Psoas muscle (tissue), 8 donors: ENCODE results near the gene CEMIP. TPM values are rescaled to one million over a fixed set of nuclear protein-coding genes. Genes with fewer than 3 reads are reported as not detected.
"Not testable (repeated sequence)": the region's sequence is repeated elsewhere in the genome, so short reads cannot be mapped to it uniquely, and the experiment has no call there.

ENCODE experiments used
- ATAC-seq, 4 donors: fragments of 200-7000 bp; cut with Tn5 transposase; one replicate each; pipeline ENCODE4 v1.9.1; 2020; ENCODE audit warnings: moderate library complexity in 3 of 4, mild to moderate bottlenecking in 2 of 4
- DNase-seq, 2 donors: peaks; one replicate each; pipeline ENCODE4 v3.0.0-alpha.2; 2020
- H3K27ac ChIP-seq: fragments of 200-600 bp; one replicate; pipeline ENCODE4 v1.8.0; 2022
- H3K27me3 ChIP-seq, 3 donors: fragments of 200-600 bp in 1 of 3; one replicate each; pipeline versions ENCODE4 v1.6.1 to v1.8.0; 2013 to 2022; ENCODE audit warnings: low read length in 2 of 3, mild to moderate bottlenecking in 2 of 3, moderate library complexity in 1 of 3; ENCODE audit not compliant: insufficient read depth in 3 of 3
- H3K36me3 ChIP-seq, 2 donors: fragments of 200-600 bp in 1 of 2; one replicate each; pipeline versions ENCODE4 v1.6.1 to v1.8.0; 2013 to 2022; ENCODE audit warnings: low read depth in 1 of 2, mild to moderate bottlenecking in 1 of 2, moderate library complexity in 1 of 2; ENCODE audit not compliant: insufficient read depth in 1 of 2
- H3K4me1 ChIP-seq: fragments of 200-600 bp; one replicate; pipeline ENCODE4 v1.8.0; 2022
- H3K4me3 ChIP-seq: fragments of 200-600 bp; one replicate; pipeline ENCODE4 v1.8.0; 2022; ENCODE audit warnings: mild to moderate bottlenecking
- H3K9me3 ChIP-seq: fragments of 200-600 bp; one replicate; pipeline ENCODE4 v1.8.0; 2022
- CTCF ChIP-seq: fragments of 200-600 bp; IDR thresholded peaks from one replicate; pipeline ENCODE4 v1.8.0; 2022; ENCODE audit warnings: antibody characterized with exemption
- WGBS, 3 donors: extraction: QIAGEN DNeasy Blood & Tissue Kit; methylation state at CpG; one replicate each; pipeline versions ENCODE4 v1.1.6 to v1.1.7; 2013; 5-methylcytosine and 5-hydroxymethylcytosine counted together
- intact Hi-C, 2 donors: fragments of 100-400 bp; cut with DNase I; formaldehyde crosslinking; loops; one replicate each; pipeline versions ENCODE4 v1.11.0 to v1.14.2; 2022
- polyA plus RNA-seq, 3 donors: library from polyadenylated mRNA; stranded (reverse); fragments of 200-250 nt; gene quantifications; one replicate each; pipeline ENCODE4 v1.2.3, GENCODE V29; 2013
- total RNA-seq, 4 donors: library from RNA; stranded (reverse); fragmentation: NEBNext Ultra II Directional in 2 of 4; extraction: Animal tissue kit (Norgen Biotek cat#: 25700) in 2 of 4; gene quantifications; one replicate each; pipeline versions ENCODE4 v1.2.1 to v1.2.4, GENCODE V29; 2021 to 2023
- donor health status: healthy with polysubstance abuse.
- donor health status: DM: no; HTN: no; CAD: no; lungs with moderate emphysema.
- donor health status: Bipolar disorder and iron deficiency.
- donor health status: healthy.
- donor health status: DM: yes; HTN: yes; CAD: no.
- donor health status: DM: no; HTN: no; CAD: no.
- donor health status: DM: no; HTN: no; CAD: no.
- donor health status: DM: yes; HTN: yes; CAD: no.

The CEMIP gene
- total and polyA plus RNA-seq, 7 donors = under 0.01 to 0.96 (median 0.04) TPM

GRCh38 chr15:80760960-80761359 is 18.2 kb upstream of the CEMIP start:
- intact Hi-C loops = loop anchor here in 1 of 2 donors (5.0 kb wide), 1 partner anchor 49 kb away; no protein-coding TSS in a partner anchor
- WGBS, 3 donors = 17 to 21% (median 21%) methylated on average over 4 of the region's 4 CpGs
- no peaks in the 10 kb centered on the region for H3K9me3 ChIP-seq
- H3K4me3 ChIP-seq = no peak overlapping the region
- no peak overlapping the region for H3K27ac ChIP-seq
- DNase-seq = no peak
- H3K36me3 ChIP-seq = no peaks in the 10 kb centered on the region
- H3K27me3 ChIP-seq = peaks cover 0 to 3% (median 0%) of the 10 kb centered on the region in 3 donors
- no peak for TF ChIP-seq CTCF
- ATAC-seq = no peak
- H3K4me1 ChIP-seq = no peaks in the 10 kb centered on the region

DNA sequence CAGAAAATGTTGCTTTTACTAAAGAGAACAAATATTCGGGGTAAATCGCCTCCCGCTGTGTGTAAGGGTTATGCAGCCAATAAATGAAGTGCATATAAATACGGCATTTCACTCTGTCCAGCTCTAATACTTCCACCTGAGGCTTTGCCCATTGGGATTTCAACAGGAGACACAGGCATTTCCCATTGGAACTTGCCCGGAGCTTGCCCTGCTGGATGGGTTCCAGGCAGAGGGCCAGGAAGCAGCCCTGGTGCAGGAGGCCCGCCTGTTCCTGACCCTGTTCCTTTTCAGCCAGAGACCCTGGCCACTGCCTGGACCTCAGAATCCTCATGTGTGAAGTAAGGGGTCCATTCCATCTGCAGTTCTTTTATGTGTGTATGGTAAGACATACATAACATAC is 17.4 kb upstream of the CEMIP start:
- no peaks in the 10 kb centered on the region for H3K36me3 ChIP-seq
- H3K4me3 ChIP-seq = no peak overlapping the region
- H3K4me1 ChIP-seq = no peaks in the 10 kb centered on the region
- H3K27ac ChIP-seq = no peak overlapping the region
- H3K27me3 ChIP-seq = peaks cover 0 to 3% (median 0%) of the 10 kb centered on the region in 3 donors
- WGBS, 3 donors = 71 to 81% (median 80%) methylated on average over 6 of the region's 6 CpGs
- TF ChIP-seq CTCF = no peak
- H3K9me3 ChIP-seq = no peaks in the 10 kb centered on the region
- intact Hi-C loops = loop anchor here in 1 of 2 donors (5.0 kb wide), 1 partner anchor 49 kb away; no protein-coding TSS in a partner anchor
- DNase-seq = no peak
- ATAC-seq = no peak

DNA sequence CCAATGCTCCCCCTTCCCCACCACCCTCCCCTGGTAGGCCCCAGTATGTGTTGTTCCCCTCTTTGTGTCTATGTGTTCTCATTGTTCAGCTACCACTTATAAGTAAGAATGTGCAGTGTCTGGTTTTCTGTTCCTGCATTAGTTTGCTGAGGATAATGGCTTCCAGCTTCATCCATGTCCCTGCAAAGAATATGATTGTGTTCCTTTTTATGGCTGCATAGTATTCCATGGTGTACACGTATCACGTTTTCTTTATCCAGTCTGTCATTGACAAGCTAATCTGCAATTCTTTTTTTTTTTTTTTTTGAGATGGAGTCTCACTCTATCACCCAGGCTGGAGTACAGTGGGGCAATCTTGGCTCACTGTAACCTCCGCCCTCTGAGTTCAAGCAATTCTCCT is 15.9 kb upstream of the CEMIP start:
- intact Hi-C loops = loop anchor here in 1 of 2 donors (5.0 kb wide), 1 partner anchor 51 kb away; no protein-coding TSS in a partner anchor
- not testable (repeated sequence) for H3K4me1 ChIP-seq, H3K9me3 ChIP-seq, DNase-seq, H3K36me3 ChIP-seq, H3K27ac ChIP-seq, ATAC-seq, H3K4me3 ChIP-seq, H3K27me3 ChIP-seq
- 93 to 100% (median 95%) methylated on average over 3 of the region's 3 CpGs for WGBS, 3 donors

DNA sequence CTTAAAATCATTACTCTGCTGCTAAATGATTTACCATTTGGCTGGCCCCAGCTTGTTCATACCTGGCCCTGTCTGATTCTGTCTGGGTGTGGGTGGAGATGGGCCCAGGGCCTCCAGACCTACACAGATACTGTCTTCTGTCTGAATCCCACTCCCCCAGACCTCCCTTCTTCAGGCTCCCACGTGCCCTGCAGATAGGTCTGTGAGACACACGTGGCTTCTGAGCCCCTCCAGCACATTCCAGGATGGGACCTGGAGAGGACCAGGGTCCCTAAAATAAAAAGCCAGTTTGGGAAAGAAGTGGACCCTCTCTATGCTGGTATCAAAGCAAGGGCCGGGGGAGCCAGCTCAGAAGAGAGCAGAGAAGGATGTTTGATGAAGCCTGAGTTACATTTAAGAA is 14.6 kb upstream of the CEMIP start:
- ATAC-seq (no peak), DNase-seq (no peak)
- Histone ChIP-seq H3K9me3 (no peaks in the 10 kb centered on the region), H3K4me3 (no peak overlapping the region), H3K27me3 (peaks cover 0 to 3% (median 3%) of the 10 kb centered on the region in 3 donors), H3K4me1 (no peaks in the 10 kb centered on the region), H3K27ac (no peak overlapping the region), H3K36me3 (no peaks in the 10 kb centered on the region)
- 74 to 86% (median 75%) methylated on average over 3 of the region's 3 CpGs for WGBS, 3 donors
- no peak for TF ChIP-seq CTCF
- intact Hi-C loops = loop anchor here in 1 of 2 donors (5.0 kb wide), 1 partner anchor 52 kb away; no protein-coding TSS in a partner anchor

DNA sequence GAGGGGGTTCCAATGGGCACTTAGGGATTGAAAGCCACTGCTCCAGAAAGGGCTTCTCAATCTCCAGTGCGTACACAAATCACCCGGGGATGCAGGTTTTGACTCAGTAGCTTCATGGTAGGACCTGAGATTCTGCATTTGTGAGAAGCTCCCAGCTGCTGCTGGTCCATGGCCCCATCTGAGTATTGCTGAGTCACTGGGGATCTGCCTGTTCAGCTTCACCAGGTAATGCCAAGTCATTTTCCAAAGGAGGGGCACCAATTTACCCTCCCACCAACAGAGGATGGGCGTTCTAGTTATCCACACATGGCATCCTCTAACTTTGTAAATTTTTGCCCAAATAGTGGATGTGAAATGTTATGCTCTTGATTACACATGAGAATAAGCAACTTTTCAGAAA is 12.9 kb upstream of the CEMIP start:
- TF ChIP-seq CTCF = no peak
- WGBS, 3 donors = 91 to 95% (median 92%) methylated on average over 3 of the region's 3 CpGs
- Histone ChIP-seq H3K4me3 (no peak overlapping the region), H3K27ac (no peak overlapping the region), H3K27me3 (peaks cover 0 to 3% (median 3%) of the 10 kb centered on the region in 3 donors), H3K4me1 (no peaks in the 10 kb centered on the region), H3K36me3 (no peaks in the 10 kb centered on the region), H3K9me3 (no peaks in the 10 kb centered on the region)
- no peak for DNase-seq
- intact Hi-C loops = no loop called here
- ATAC-seq = no peak
